Panc1 (cell line): ENCODE data around the gene KLF12. TPM values are rescaled to one million over a fixed set of nuclear protein-coding genes. Genes with fewer than 3 reads are reported as not detected.

Experiments used
- ATAC-seq: fragments of 200-7000 bp; cut with Tn5 transposase; 2 replicates; pipeline ENCODE4 v1.9.1; 2020; ENCODE audit warnings: mild to moderate bottlenecking, moderate library complexity
- BruUV-seq: library from RNA; stranded (reverse); fragments of 400-500 nt; replicated peaks from 2 replicates; lab custom pipeline; 2021; lab: Mats Ljungman, UMichigan
- CTCF ChIA-PET: fragments of 300-600 bp; sonication (Branson Sonifier 250); formaldehyde crosslinking; loops from one replicate; lab custom pipeline; 2022; ENCODE audit warnings: antibody characterized with exemption; lab: Charles Lee
- POLR2A ChIA-PET: fragments of 300-600 bp; sonication (Branson Sonifier 250); formaldehyde crosslinking; loops from one replicate; lab custom pipeline; 2022; ENCODE audit warnings: antibody characterized with exemption; lab: Charles Lee
- DNase-seq: peaks from one replicate; pipeline ENCODE4 v3.0.0-alpha.2; 2010; ENCODE audit warnings: low read depth, low spot score
- H3K27ac ChIP-seq: 2 replicates; pipeline ENCODE4 v1.5.1; 2011; ENCODE audit warnings: mild to moderate bottlenecking, low read length, inconsistent platforms
- H3K27me3 ChIP-seq: fragments of 200-500 bp; sonication (Bioruptor generic); 2 replicates; pipeline ENCODE4 v1.6.0; 2014; ENCODE audit warnings: low read length, inconsistent platforms; ENCODE audit not compliant: control insufficient read depth, insufficient read depth
- H3K36me3 ChIP-seq: fragments of 200-500 bp; sonication (Bioruptor generic); 2 replicates; pipeline ENCODE4 v1.5.1; 2014; ENCODE audit warnings: inconsistent platforms, mild to moderate bottlenecking, low read length, moderate library complexity; ENCODE audit not compliant: control insufficient read depth, insufficient read depth
- H3K4me1 ChIP-seq: 2 replicates; pipeline ENCODE4 v1.5.1; 2011; ENCODE audit warnings: inconsistent platforms, mild to moderate bottlenecking, low read length, moderate library complexity; ENCODE audit not compliant: control insufficient read depth, insufficient read depth
- H3K4me3 ChIP-seq, 2 experiments: 2 replicates each; pipeline ENCODE4 v1.5.1; 2011 to 2012; ENCODE audit warnings: low read depth in 2 of 2, low read length in 2 of 2, mild to moderate bottlenecking in 2 of 2, inconsistent platforms in 1 of 2, moderate library complexity in 1 of 2
- H3K9me3 ChIP-seq: fragments of 200-500 bp; sonication (Bioruptor generic); 2 replicates; pipeline ENCODE4 v1.5.1; 2014; ENCODE audit warnings: low read depth, mild to moderate bottlenecking, inconsistent platforms, low read length, moderate library complexity; ENCODE audit not compliant: control insufficient read depth, insufficient read depth
- POLR2AphosphoS5 ChIP-seq: IDR thresholded peaks from 2 replicates; pipeline ENCODE4 v1.6.1; 2012; ENCODE audit warnings: mild to moderate bottlenecking, low read depth, low read length, moderate library complexity
- REST ChIP-seq, 2 experiments: IDR thresholded peaks; 2 replicates each; pipeline ENCODE4 v1.6.1; 2011 to 2012; ENCODE audit warnings: low read depth in 2 of 2, control low read depth in 1 of 2, low read length in 1 of 2, mild to moderate bottlenecking in 1 of 2, moderate library complexity in 1 of 2; ENCODE audit not compliant: insufficient read depth in 1 of 2
- SIN3A ChIP-seq: IDR thresholded peaks from 2 replicates; pipeline ENCODE4 v1.6.1; 2012; ENCODE audit warnings: low read depth, mild to moderate bottlenecking, low read length, moderate library complexity, borderline replicate concordance; ENCODE audit not compliant: insufficient read depth
- TCF7L2 ChIP-seq: IDR thresholded peaks from 2 replicates; pipeline ENCODE4 v1.6.1; 2011; ENCODE audit warnings: mild to moderate bottlenecking, low read depth, low read length, inconsistent platforms
- in situ Hi-C: cut with HindIII; loops from 2 replicates; pipeline ENCODE4 v1.10.0; 2016; ENCODE audit warnings: low sequenced_read_pairs, low pct_unique_long_range_greater_than_20kb
- intact Hi-C: fragments of 100-400 bp; cut with micrococcal nuclease; formaldehyde crosslinking; loops from one replicate; pipeline ENCODE4 v1.10.0; 2022; ENCODE audit not compliant: unreplicated experiment
- total RNA-seq: library from RNA; stranded (reverse); gene quantifications from one replicate; pipeline ENCODE4 v1.2.1, GENCODE V29; 2021; ENCODE audit not compliant: unreplicated experiment
- TF ChIP-seq, protein P1 (sequence below): fragments of 450-650 bp; IDR thresholded peaks from 2 replicates; pipeline ENCODE4 v1.5.1; 2017; ENCODE audit warnings: mild to moderate bottlenecking

The KLF12 gene
- total RNA-seq, 1 experiment from 2014 or later = 4.2 TPM

GRCh38 chr13:74107598-74107997 lies 26.6 kb downstream of the KLF12 start:
- no peak for ATAC-seq
- Histone ChIP-seq H3K36me3 (no peaks in the 10 kb centered on the region), H3K27me3 (no peaks in the 10 kb centered on the region), H3K27ac (no peak overlapping the region), H3K4me1 (no peaks in the 10 kb centered on the region), H3K9me3 (no peaks in the 10 kb centered on the region), H3K4me3 (no peak overlapping the region)
- no peak for TF ChIP-seq SIN3A
- ChIA-PET CTCF (no interaction called here), POLR2A (no interaction called here)
- no TSS peak for BruUV-seq
- in situ Hi-C loops (no loop called here), intact Hi-C loops (no loop called here)
- DNase-seq = no peak

DNA sequence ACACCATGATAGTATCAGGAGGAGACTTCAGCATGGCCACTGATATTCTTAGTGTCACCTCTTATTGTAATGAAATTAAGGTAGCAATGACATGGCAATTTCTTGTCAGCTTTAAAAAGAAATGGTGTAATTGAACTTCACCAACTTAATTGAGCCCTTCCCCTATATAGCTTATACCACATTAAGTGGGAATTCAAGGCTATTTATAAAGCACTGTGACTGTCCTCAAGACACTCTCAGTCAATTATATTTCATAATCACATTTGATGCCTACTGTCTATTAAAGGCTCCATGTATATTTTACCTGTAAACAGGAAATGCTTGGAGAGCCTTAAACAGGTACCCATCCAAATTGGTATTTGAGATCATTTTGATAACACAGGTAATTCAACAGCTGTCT lies 28.3 kb downstream of the KLF12 start:
- no peaks in the 10 kb centered on the region for H3K9me3 ChIP-seq
- ATAC-seq (no peak), DNase-seq (no peak)
- TF ChIP-seq, protein P1, sequence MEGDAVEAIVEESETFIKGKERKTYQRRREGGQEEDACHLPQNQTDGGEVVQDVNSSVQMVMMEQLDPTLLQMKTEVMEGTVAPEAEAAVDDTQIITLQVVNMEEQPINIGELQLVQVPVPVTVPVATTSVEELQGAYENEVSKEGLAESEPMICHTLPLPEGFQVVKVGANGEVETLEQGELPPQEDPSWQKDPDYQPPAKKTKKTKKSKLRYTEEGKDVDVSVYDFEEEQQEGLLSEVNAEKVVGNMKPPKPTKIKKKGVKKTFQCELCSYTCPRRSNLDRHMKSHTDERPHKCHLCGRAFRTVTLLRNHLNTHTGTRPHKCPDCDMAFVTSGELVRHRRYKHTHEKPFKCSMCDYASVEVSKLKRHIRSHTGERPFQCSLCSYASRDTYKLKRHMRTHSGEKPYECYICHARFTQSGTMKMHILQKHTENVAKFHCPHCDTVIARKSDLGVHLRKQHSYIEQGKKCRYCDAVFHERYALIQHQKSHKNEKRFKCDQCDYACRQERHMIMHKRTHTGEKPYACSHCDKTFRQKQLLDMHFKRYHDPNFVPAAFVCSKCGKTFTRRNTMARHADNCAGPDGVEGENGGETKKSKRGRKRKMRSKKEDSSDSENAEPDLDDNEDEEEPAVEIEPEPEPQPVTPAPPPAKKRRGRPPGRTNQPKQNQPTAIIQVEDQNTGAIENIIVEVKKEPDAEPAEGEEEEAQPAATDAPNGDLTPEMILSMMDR = no peak
- ChIA-PET POLR2A (no interaction called here), CTCF (no interaction called here)
- H3K27me3 ChIP-seq = no peaks in the 10 kb centered on the region
- intact Hi-C loops = no loop called here
- BruUV-seq = no TSS peak
- H3K4me3 ChIP-seq = no peak overlapping the region
- no peaks in the 10 kb centered on the region for H3K36me3 ChIP-seq
- H3K27ac ChIP-seq = no peak overlapping the region
- in situ Hi-C loops = no loop called here
- no peaks in the 10 kb centered on the region for H3K4me1 ChIP-seq

DNA sequence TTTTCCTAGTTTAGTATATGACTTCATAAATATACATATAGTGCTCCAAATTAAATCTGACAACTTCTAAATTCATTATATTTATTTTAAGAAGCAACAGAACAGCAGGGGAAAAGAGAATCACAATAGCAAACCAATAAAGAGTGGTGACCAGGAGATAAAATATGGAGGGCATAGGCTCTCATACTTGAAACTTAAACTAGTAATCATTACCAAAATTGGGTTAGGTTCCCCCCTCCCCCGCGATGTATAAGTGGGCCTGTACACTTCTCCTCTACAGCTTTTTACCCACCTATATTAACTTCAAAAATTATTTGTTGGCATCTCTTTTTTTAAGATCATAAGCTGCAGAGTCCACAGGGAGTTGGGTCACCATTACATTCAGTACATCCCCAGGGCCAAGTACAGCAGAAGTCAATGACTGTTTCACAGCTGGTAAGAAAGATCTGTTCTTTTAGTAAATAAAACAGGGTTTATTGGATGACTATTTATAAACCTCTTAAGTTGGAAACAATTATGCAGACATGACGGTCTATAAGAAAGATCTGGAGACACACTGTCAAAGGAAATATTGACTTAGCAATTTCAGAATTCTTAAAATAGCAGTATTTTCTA lies 29.4 kb downstream of the KLF12 start:
- no peaks in the 10 kb centered on the region for H3K9me3 ChIP-seq
- in situ Hi-C loops = no loop called here
- ATAC-seq (no peak), DNase-seq (no peak)
- CTCF ChIA-PET = no interaction called here
- H3K4me1 ChIP-seq = no peaks in the 10 kb centered on the region
- H3K4me3 ChIP-seq = no peak overlapping the region
- no peaks in the 10 kb centered on the region for H3K36me3 ChIP-seq
- POLR2A ChIA-PET = no interaction called here
- TF ChIP-seq, protein P1 = no peak
- TF ChIP-seq POLR2AphosphoS5 (no peak), REST (IDR thresholded peaks at IDR 0.05; ENCODE audit: insufficient read depth in 1 of 2, low read depth in 2 of 2, low read length in 1 of 2) (no peak), TCF7L2 (no peak), SIN3A (no peak)
- no peak overlapping the region for H3K27ac ChIP-seq
- no peaks in the 10 kb centered on the region for H3K27me3 ChIP-seq
- BruUV-seq = no TSS peak
- intact Hi-C loops = no loop called here
